Ectodermal cell (in vitro differentiated cells): ENCODE data around the gene USF2.

ENCODE experiments used
- H3K27ac ChIP-seq: 2 replicates; pipeline ENCODE4 v1.7.0; 2013; ENCODE audit warnings: mild to moderate bottlenecking, low read depth, low read length; ENCODE audit not compliant: insufficient read depth, poor library complexity, severe bottlenecking
- H3K27me3 ChIP-seq: 2 replicates; pipeline ENCODE4 v1.7.0; 2013; ENCODE audit warnings: mild to moderate bottlenecking, low read length; ENCODE audit not compliant: insufficient read depth, control insufficient read depth, poor library complexity, severe bottlenecking
- H3K36me3 ChIP-seq: one replicate; pipeline ENCODE4 v1.7.0; 2013; ENCODE audit warnings: low read length; ENCODE audit not compliant: control insufficient read depth, insufficient read depth
- H3K4me1 ChIP-seq: one replicate; pipeline ENCODE4 v1.7.0; 2013; ENCODE audit warnings: low read length; ENCODE audit not compliant: control insufficient read depth, insufficient read depth
- H3K4me3 ChIP-seq: 2 replicates; pipeline ENCODE4 v1.7.0; 2013; ENCODE audit warnings: low read depth, low read length, control low read depth; ENCODE audit not compliant: insufficient read depth
- H3K9me3 ChIP-seq: 2 replicates; pipeline ENCODE4 v1.7.0; 2013; ENCODE audit warnings: mild to moderate bottlenecking, low read length, moderate library complexity; ENCODE audit not compliant: control insufficient read depth
- WGBS, 2 experiments: methylation state at CpG; one replicate each; pipeline ENCODE4 v1.1.7; 2013; ENCODE audit warnings: missing lambda C conversion rate in 2 of 2; 5-methylcytosine and 5-hydroxymethylcytosine counted together

Gene USF2

GRCh38 chr19:35301961-35302360, 33.2 kb downstream of the USF2 start:
- H3K36me3 ChIP-seq = no peaks in the 10 kb centered on the region
- no peaks in the 10 kb centered on the region for H3K27me3 ChIP-seq
- no peaks in the 10 kb centered on the region for H3K4me1 ChIP-seq
- H3K27ac ChIP-seq = no peak overlapping the region
- no peak overlapping the region for H3K4me3 ChIP-seq
- H3K9me3 ChIP-seq = no peaks in the 10 kb centered on the region
- WGBS, 2 experiments = 92 to 100% methylated on average over 2 of the region's 2 CpGs

- no peaks in the 10 kb centered on the region for H3K36me3 ChIP-seq
- no peak overlapping the region for H3K27ac ChIP-seq
- no peak overlapping the region for H3K4me3 ChIP-seq
- no peaks in the 10 kb centered on the region for H3K4me1 ChIP-seq
- H3K27me3 ChIP-seq = no peaks in the 10 kb centered on the region
- no peaks in the 10 kb centered on the region for H3K9me3 ChIP-seq
- 88 to 89% methylated on average over 16 of the region's 16 CpGs for WGBS, 2 experiments
Measured at GRCh38 chr19:35302446-35302845, 33.7 kb downstream of the USF2 start.

- H3K4me1 ChIP-seq = no peaks in the 10 kb centered on the region
- H3K9me3 ChIP-seq = no peaks in the 10 kb centered on the region
- H3K36me3 ChIP-seq = no peaks in the 10 kb centered on the region
- 91 to 94% methylated on average over 6 of the region's 6 CpGs for WGBS, 2 experiments
- no peak overlapping the region for H3K27ac ChIP-seq
- H3K27me3 ChIP-seq = no peaks in the 10 kb centered on the region
- H3K4me3 ChIP-seq = no peak overlapping the region
Measured at GRCh38 chr19:35303357-35303915, 34.7 kb downstream of the USF2 start.

GRCh38 chr19:35304036-35304435, 35.3 kb downstream of the USF2 start:
- Histone ChIP-seq H3K4me3 (no peak overlapping the region), H3K4me1 (no peaks in the 10 kb centered on the region), H3K27ac (no peak overlapping the region), H3K9me3 (no peaks in the 10 kb centered on the region), H3K27me3 (no peaks in the 10 kb centered on the region), H3K36me3 (no peaks in the 10 kb centered on the region)
- WGBS, 2 experiments = 79 to 85% methylated on average over 11 of the region's 11 CpGs

- Histone ChIP-seq H3K36me3 (no peaks in the 10 kb centered on the region), H3K9me3 (no peaks in the 10 kb centered on the region), H3K27ac (no peak overlapping the region), H3K4me3 (no peak overlapping the region), H3K4me1 (no peaks in the 10 kb centered on the region), H3K27me3 (no peaks in the 10 kb centered on the region)
- WGBS, 2 experiments = 92 to 93% methylated on average over 6 of the region's 6 CpGs
Measured at GRCh38 chr19:35305181-35305580, 36.4 kb downstream of the USF2 start.

- Histone ChIP-seq H3K4me1 (no peaks in the 10 kb centered on the region), H3K27ac (no peak overlapping the region), H3K36me3 (no peaks in the 10 kb centered on the region), H3K9me3 (no peaks in the 10 kb centered on the region), H3K27me3 (no peaks in the 10 kb centered on the region), H3K4me3 (no peak overlapping the region)
- WGBS, 2 experiments = 91% methylated on average over 20 of the region's 20 CpGs
Measured at GRCh38 chr19:35306473-35307246, 37.9 kb downstream of the USF2 start.

- no peaks in the 10 kb centered on the region for H3K27me3 ChIP-seq
- no peaks in the 10 kb centered on the region for H3K4me1 ChIP-seq
- no peak overlapping the region for H3K27ac ChIP-seq
- no peak overlapping the region for H3K4me3 ChIP-seq
- H3K9me3 ChIP-seq = no peaks in the 10 kb centered on the region
- 85 to 88% methylated on average over 10 of the region's 10 CpGs for WGBS, 2 experiments
- no peaks in the 10 kb centered on the region for H3K36me3 ChIP-seq
Measured at GRCh38 chr19:35307931-35308330, 39.2 kb downstream of the USF2 start.

- Histone ChIP-seq H3K27me3 (no peaks in the 10 kb centered on the region), H3K9me3 (no peaks in the 10 kb centered on the region), H3K36me3 (no peaks in the 10 kb centered on the region), H3K4me1 (no peaks in the 10 kb centered on the region), H3K27ac (no peak overlapping the region), H3K4me3 (no peak overlapping the region)
- WGBS, 2 experiments = 78 to 79% methylated on average over 7 of the region's 7 CpGs
Measured at GRCh38 chr19:35308910-35309309, 40.1 kb downstream of the USF2 start.

- Histone ChIP-seq H3K9me3 (no peaks in the 10 kb centered on the region), H3K27me3 (no peaks in the 10 kb centered on the region), H3K36me3 (no peaks in the 10 kb centered on the region), H3K4me3 (no peak overlapping the region), H3K27ac (no peak overlapping the region), H3K4me1 (no peaks in the 10 kb centered on the region)
- WGBS, 2 experiments = 90 to 92% methylated on average over 47 of the region's 47 CpGs
Measured at GRCh38 chr19:35309481-35310279, 40.9 kb downstream of the USF2 start.

- no peak overlapping the region for H3K4me3 ChIP-seq
- no peak overlapping the region for H3K27ac ChIP-seq
- no peaks in the 10 kb centered on the region for H3K9me3 ChIP-seq
- 93 to 95% methylated on average over 12 of the region's 12 CpGs for WGBS, 2 experiments
- no peaks in the 10 kb centered on the region for H3K36me3 ChIP-seq
- no peaks in the 10 kb centered on the region for H3K4me1 ChIP-seq
- H3K27me3 ChIP-seq = no peaks in the 10 kb centered on the region
Measured at GRCh38 chr19:35310331-35310730, 41.6 kb downstream of the USF2 start.
